ENCODE results near the gene PAOX. TPM values are rescaled to one million over a fixed set of nuclear protein-coding genes. Genes with fewer than 3 reads are reported as not detected.

The PAOX gene
- total and polyA plus RNA-seq, 9 of the 15 experiments (the other 6 are each of a cell fraction or from before 2014, with no cell fraction given): 0.80 to 6.4 (median 2.6) TPM

- in situ Hi-C loops (cut with MboI): no loop called here
- no peak for TF ChIP-seq ZFP91 (CRISPR knock-in tag; IDR thresholded peaks at IDR 0.05)
- no peak for TF ChIP-seq EP300 (IDR thresholded peaks at IDR 0.05; ENCODE audit: low read length)
- no peak for TF ChIP-seq BRCA1 (IDR thresholded peaks at IDR 0.05)
- TF ChIP-seq BRCA1 (CRISPR knock-in tag; IDR thresholded peaks at IDR 0.05): no peak
- peak; percentile 27; the same call in 1 of the 2 replicates for TF ChIP-seq C11orf30 (IDR thresholded peaks at IDR 0.05; ENCODE audit: low read depth)
- peak; percentile 24; the same call in 1 of the 2 replicates for TF ChIP-seq ZNF316 (IDR thresholded peaks at IDR 0.05)
- TF ChIP-seq ZNF277 (CRISPR knock-in tag; IDR thresholded peaks at IDR 0.05; ENCODE audit: borderline replicate concordance): no peak
- no peak for TF ChIP-seq E2F8 (IDR thresholded peaks at IDR 0.05; ENCODE audit: low read depth, partially characterized antibody)
- peak; percentile 77 for TF ChIP-seq PRDM10 (IDR thresholded peaks at IDR 0.05; ENCODE audit: partially characterized antibody)
- TF ChIP-seq KDM5B (IDR thresholded peaks at IDR 0.05; ENCODE audit: insufficient replicate concordance, low read depth, low read length): no peak
- no peak for TF ChIP-seq E2F1 (CRISPR knock-in tag; IDR thresholded peaks at IDR 0.05)
- TF ChIP-seq RNF2 (IDR thresholded peaks at IDR 0.05): no peak
- peak; percentile 70 for TF ChIP-seq NFE2 (IDR thresholded peaks at IDR 0.05; ENCODE audit: low read depth)
These were observed 35.5 kb upstream of the PAOX start for GRCh38 chr10:133343558-133343957.

More at GRCh38 chr10:133343558-133343957, 35.5 kb upstream of the PAOX start:
- no TSS peak for BruUV-seq (replicated peaks)
- no peaks in the 10 kb centered on the region for H3K9me1 ChIP-seq (ENCODE audit: control insufficient read depth, insufficient read depth, low read length)
- ChIA-PET CTCF (ENCODE audit: low intra/inter-chr PET ratio) (no interaction called here), POLR2A (no interaction called here)
- H3K27ac ChIP-seq (ENCODE audit: extremely low read depth, low read depth, low read length): no peak overlapping the region
- H3K4me1 ChIP-seq (replicated peaks in 1 of 2; ENCODE audit: control insufficient read depth in 2 of 2, insufficient read depth in 2 of 2, low read length in 2 of 2): peaks cover 9 to 22% of the 10 kb centered on the region in 2 experiments; a peak in 4 of 5 replicates
- DNase-seq (ENCODE audit: extremely low read depth in 1 of 4, low spot score in 3 of 4) (no peak), ATAC-seq (peak; percentile 48), FAIRE-seq (no peak)
- peak overlapping the region in 1 of 2 experiments; percentile 63; a peak in 1 of 4 replicates for H3K9ac ChIP-seq (ENCODE audit: insufficient read depth in 1 of 2, low read depth in 2 of 2, low read length in 2 of 2)
- H3K79me2 ChIP-seq (ENCODE audit: control insufficient read depth, insufficient read depth, low read length): no peaks in the 10 kb centered on the region
- no peaks in the 10 kb centered on the region for H3K36me3 ChIP-seq (ENCODE audit: control insufficient read depth, insufficient read depth, low read length)
- H3K9me3 ChIP-seq (replicated peaks; ENCODE audit: control insufficient read depth, insufficient read depth, low read depth, low read length): no peaks in the 10 kb centered on the region
- intact Hi-C loops (cut with micrococcal nuclease): no loop called here
- no peak overlapping the region for H3K4me3 ChIP-seq
- peak overlapping the region; percentile 52; the same call in 1 of the 2 replicates for H2AFZ ChIP-seq (ENCODE audit: low read depth, low read length)
- WGBS (ENCODE audit: insufficient coverage, low coverage, missing lambda C conversion rate): 13% methylated on average over 9 of the region's 9 CpGs
- no peaks in the 10 kb centered on the region; a peak in 1 of 5 replicates for H3K27me3 ChIP-seq (ENCODE audit: control insufficient read depth in 2 of 2, insufficient read depth in 2 of 2, low read length in 2 of 2)
- no peaks in the 10 kb centered on the region for H4K20me1 ChIP-seq (replicated peaks; ENCODE audit: control insufficient read depth, insufficient read depth, low read length)
- peak overlapping the region; percentile 25 for H3K4me2 ChIP-seq (ENCODE audit: insufficient read depth, low read length)

Measured in K562 (cell line).